Stimulated activated CD4-positive, alpha-beta T cell treated with anti-CD3 and anti-CD28 coated beads, Interleukin-1b, Interleukin-23, amount 100 ng/mL, for 48 hours (primary cell): Measurements from ENCODE around the gene SH3BP1.
A peak's percentile ranks its signal among the peaks of the same experiment; 100 is the strongest.

Experiments
- DNase-seq: peaks from one replicate; pipeline ENCODE4 v3.0.0-alpha.2; 2020

The SH3BP1 gene

DNA sequence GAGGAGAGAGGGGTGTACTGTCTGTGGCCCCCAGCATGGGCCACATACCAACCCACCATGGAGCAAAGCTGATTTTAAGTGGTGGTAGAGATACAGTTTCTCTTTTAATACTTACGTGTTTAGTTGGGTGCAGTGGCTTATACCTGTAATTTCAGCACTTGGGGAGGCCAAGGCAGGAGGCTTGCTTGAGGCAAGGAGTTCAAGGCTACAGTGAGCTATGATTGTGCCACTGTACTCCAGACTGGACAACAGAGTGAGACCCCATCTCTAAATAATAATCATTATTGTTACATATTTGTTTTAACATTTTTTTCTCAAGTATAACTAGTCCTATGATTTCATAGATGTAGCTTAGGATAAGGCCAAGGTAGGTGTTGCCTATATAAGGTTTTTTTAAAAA is 22.0 kb upstream of the SH3BP1 start:
- DNase-seq: no peak

DNA sequence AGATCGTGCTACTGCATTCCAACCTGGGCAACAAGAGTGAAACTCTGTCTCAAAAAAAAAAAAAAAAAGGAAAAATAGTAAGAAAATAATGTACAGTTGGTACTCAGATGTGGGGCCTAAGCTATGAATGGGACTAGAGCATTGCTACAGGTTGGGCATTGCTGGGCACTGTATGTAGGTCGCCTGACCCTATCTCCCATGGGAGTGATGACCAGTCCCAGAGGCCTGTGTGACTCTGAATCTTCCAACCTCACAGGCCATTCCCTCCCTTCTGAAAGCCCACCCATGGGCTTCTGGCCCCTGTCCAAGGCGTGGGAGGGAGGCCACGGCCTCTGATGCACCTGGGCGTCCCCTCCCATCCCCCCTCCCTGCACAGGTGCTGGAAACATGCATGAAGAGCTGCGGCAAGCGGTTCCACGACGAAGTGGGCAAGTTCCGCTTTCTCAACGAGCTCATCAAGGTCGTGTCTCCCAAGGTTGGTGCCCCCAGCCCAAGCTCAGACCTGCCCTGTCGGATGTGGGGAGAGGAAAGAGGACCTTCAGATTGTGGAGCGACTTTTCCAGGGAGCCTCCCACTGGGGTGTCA is 21.3 kb upstream of the SH3BP1 start:
- no peak for DNase-seq

GRCh38 chr22:37618674-37619073 is 20.8 kb upstream of the SH3BP1 start:
- no peak for DNase-seq

DNA sequence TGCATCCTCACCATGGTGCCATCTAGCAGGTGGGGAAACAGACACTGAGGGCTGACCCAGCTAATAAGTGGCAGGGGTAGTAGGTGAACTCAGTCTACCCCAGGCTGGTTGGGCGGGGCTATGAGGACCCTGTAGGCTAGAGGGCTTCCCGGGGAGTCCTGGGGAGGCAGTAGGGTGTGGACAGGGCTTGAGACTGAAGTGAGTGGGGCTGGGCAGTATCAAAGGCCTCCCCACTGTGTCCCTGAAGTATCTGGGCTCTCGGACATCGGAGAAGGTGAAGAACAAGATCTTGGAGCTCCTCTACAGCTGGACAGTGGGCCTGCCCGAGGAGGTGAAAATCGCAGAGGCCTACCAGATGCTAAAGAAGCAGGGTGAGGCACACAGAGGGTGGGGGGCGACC is 19.5 kb upstream of the SH3BP1 start:
- no peak for DNase-seq

GRCh38 chr22:37621352-37621860 is 18.1 kb upstream of the SH3BP1 start:
- DNase-seq: no peak

- peak; percentile 76 for DNase-seq
These were observed 16.1 kb upstream of the SH3BP1 start for GRCh38 chr22:37623075-37624016.

DNA sequence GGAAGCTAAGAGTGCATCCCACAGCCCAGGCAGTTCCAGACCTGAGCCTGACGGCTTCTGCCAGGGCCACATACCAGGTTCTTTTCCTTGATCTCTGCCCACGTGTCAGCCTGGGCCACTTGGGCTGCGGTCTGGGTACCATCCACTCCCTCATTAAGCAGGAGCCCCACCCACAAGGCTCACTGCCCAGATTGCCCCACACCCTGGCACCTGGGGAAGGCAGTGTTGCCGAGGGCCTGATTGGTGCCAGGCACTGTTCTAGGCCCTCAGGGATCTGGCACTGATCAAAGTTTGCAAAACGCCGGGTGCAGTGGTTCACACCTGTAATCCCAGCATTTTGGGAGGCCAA is 15.5 kb upstream of the SH3BP1 start:
- DNase-seq: no peak

DNA sequence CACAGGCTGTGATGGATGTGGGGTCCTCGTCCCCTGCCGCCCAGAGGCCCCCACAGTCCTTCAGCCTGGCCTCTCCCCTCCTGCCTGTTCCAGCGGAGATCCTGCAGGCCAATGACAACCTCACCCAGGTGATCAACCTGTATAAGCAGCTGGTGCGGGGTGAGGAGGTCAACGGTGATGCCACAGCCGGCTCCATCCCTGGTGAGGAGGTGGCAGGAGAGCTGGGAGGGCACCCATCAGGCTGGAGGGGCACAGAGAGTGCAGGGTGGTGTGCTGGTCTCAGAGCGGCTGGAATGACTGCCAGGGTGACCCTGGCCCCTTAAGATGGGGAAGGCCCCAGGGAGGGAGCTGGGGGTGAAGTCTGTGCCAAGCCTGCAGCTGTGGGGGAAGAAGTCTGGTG is 14.6 kb upstream of the SH3BP1 start:
- DNase-seq: no peak

DNA sequence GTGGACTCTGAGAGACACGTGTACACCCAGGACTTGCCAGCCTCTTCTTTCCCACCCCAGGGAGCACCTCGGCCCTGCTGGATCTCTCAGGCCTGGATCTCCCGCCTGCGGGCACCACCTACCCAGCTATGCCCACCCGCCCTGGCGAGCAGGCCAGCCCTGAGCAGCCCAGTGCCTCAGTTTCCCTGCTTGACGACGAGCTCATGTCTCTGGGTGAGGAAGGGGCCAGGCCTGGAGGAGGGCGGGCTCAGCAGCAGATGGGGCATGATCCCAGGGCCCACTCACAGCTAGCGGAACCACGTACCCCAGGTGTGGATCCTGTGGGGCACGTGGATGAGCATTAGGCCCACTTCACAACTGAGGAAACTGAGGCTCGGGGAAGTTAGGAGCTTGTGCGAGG is 13.7 kb upstream of the SH3BP1 start:
- DNase-seq: no peak

GRCh38 chr22:37626144-37626543 is 13.3 kb upstream of the SH3BP1 start:
- DNase-seq: no peak

DNA sequence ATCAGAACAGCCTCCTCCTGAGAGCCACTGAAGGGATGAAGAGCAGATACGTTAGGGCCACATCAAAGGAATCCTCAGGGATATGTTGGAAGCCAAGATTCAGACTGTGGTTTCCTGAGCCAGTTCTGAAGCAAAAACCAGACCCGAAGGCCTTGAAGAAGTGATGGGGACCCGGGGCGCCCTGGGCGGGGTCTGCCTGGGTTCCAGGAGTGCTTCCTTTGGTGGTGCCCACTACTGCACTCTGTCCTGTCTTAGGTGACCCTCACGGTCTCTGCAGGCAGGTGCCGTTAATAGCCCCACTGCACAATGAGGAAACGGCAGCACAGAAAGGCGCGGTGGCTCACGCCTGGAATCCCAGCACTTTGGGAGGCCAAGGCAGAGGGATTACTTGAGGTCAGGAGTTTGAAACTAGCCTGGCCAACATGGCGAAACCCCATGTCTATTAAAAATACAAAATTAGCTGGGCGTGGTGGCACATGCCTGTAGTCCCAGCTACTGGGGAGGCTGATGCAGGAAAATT is 12.9 kb upstream of the SH3BP1 start:
- no peak for DNase-seq

GRCh38 chr22:37627121-37627520 is 12.3 kb upstream of the SH3BP1 start:
- DNase-seq: no peak

- DNase-seq: no peak
These were observed 11.9 kb upstream of the SH3BP1 start for GRCh38 chr22:37627545-37627944.

GRCh38 chr22:37628830-37629229 is 10.6 kb upstream of the SH3BP1 start:
- no peak for DNase-seq

- DNase-seq: no peak
These were observed 9.5 kb upstream of the SH3BP1 start for GRCh38 chr22:37629928-37630327.

DNA sequence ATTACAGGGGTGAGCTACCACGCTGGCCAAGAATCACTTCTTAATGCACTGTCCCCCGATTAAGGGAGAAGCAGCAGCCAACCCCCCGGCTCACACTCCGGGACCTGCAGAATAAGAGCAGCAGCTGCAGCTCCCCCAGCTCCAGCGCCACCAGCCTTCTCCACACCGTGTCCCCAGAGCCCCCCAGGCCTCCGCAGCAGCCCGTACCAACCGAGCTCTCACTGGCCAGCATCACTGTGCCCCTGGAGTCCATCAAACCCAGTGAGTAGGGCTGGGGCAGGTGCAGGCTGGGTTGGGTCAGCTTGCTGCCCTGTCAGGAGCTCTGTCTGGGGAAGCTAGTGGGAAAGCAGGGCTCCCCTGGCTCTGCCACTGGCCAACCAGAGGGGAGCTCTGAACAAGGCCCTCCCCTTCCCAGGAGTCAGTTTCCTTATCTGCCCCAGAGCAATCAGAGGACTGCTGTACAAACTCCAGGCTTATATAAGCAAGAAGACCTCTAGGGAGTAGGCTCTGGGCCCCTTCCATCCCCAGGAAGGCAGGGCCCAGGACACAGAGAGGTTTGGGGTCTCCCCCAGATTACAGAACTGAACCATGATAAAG is 8.5 kb upstream of the SH3BP1 start:
- DNase-seq: no peak

- no peak for DNase-seq
These were observed 7.9 kb upstream of the SH3BP1 start for GRCh38 chr22:37631448-37632173.

GRCh38 chr22:37632174-37633088 is 7.0 kb upstream of the SH3BP1 start:
- DNase-seq: no peak

DNA sequence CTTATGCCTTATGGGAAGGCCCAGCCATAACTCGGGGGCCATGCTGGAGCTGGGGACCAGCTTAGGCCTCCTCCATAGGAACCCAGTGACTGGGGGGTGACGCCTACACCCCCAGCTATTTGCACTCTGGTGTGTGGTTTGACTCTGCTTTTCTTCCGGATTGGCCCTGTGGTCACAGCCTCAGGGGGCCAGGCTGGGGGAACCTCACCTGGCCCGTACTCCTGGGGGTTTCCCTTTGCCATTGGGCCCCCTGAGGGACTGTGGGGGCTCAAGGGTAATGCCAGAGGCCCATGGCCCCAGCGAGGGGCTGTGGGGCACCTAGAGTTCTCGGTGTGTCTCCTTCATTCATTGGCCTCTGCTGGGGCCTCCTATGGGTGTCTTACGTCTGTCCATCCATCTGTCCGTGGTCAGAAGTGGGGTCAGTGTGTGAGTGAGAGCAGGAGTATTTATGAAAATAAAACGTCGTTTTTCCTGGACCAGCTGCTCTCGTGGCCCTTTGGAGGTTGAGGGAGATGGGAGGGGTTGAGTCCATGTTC is 6.3 kb upstream of the SH3BP1 start:
- DNase-seq: no peak

DNA sequence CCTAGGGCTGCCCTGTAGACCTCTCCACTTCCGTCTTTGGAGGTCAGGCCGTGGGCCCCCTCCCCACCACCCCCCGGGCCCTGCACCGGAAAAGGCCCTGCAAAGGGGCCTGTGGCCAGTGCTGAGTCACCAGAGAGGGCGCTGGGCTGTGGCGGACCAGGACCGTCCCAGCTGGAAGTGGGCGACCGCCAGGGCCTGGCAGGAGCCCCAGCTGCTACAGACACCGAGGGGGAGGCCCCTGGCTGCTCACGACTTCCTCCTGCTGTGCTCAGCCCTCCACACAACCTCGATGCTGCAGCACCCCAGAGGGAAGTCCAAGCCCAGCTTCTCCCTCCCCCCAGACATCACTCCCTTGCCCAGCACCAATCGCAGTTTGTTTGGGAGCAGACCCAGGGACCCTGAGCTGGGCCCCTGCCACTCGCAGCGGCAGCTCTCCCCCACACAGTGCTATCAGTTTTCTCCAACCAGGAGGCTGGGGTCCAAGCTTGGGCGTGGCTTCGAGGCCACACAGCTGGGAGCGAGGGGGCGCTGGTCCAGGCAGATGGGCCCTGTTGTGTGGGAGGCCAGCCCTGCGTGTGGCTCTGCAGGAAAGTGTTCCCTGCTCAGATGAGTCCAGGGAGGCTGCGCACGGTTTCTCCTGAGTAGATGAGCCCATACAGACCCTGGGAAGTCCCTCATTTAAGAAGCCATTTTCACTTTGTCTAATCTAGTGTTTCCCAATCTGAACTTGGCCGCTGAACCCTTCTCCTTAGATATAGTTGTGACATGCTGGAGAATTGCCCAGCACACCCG is 5.6 kb upstream of the SH3BP1 start:
- DNase-seq: peak; percentile 56

DNA sequence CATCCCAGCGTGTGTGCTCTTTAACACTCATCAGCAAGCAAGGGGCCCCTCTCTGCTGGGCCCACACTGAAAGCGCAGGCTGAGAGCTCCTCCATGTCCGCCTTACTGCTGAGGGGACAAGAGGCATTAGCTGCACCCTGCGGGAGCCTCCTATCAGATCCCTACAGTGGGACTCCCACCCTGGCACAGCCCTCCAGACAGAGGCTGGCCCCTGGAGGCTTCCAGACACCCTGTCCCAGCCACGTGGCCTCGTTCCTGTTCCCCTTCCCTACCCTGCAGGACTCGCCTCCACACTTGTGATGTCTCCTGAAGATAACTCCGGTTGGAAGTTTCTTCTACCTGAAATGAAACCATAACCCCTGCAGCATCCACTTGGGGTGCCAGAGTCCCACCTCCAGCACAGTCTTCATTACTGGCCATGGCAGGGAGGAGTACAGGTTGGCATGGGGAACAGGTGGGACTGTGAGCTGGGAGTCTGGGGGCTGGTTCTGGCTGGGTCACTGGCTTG is 5.0 kb upstream of the SH3BP1 start:
- DNase-seq: no peak
